Measurements from ENCODE around the gene JSRP1.

JSRP1 gene

DNA sequence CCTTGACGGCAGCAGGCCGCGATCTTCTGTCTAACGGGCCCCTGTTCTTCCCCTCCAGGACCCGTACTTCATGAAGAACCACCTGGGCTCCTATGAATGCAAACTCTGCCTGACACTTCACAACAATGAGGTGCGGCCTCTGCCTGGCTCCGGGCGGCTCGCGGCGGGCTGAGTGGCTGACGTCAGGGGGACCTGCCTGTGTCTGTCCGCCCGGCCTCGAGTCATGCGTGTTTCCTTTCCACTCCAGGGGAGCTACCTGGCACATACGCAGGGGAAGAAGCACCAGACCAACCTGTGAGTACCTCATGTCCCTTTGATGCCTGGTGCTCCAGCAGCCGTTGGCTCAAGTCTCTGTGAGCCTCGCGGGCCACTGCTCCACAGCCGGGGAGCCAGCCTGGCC lies 11.7 kb downstream of the JSRP1 start:
- TF ChIP-seq CTBP1 (IDR thresholded peaks at IDR 0.05; ENCODE audit: borderline replicate concordance) (no peak), FOXM1 (IDR thresholded peaks at IDR 0.05; ENCODE audit: borderline replicate concordance) (no peak), BHLHE40 (IDR thresholded peaks at IDR 0.05; ENCODE audit: borderline replicate concordance) (no peak), LEF1 (IDR thresholded peaks at IDR 0.05; ENCODE audit: borderline replicate concordance) (no peak), ZNF384 (IDR thresholded peaks at IDR 0.05) (no peak), ARNT (IDR thresholded peaks at IDR 0.05) (no peak), FOXA1 (IDR thresholded peaks at IDR 0.05) (no peak), SP1 (IDR thresholded peaks at IDR 0.05) (no peak), FOXK2 (IDR thresholded peaks at IDR 0.05) (no peak), ELF4 (IDR thresholded peaks at IDR 0.05) (no peak), HDGF (IDR thresholded peaks at IDR 0.05; ENCODE audit: borderline replicate concordance) (no peak), SUZ12 (IDR thresholded peaks at IDR 0.05) (no peak), L3MBTL2 (conservative IDR thresholded peaks at IDR 0.05) (no peak), NFRKB (IDR thresholded peaks at IDR 0.05) (no peak), TARDBP (IDR thresholded peaks at IDR 0.05) (no peak)
- TF ChIP-seq, protein P1, sequence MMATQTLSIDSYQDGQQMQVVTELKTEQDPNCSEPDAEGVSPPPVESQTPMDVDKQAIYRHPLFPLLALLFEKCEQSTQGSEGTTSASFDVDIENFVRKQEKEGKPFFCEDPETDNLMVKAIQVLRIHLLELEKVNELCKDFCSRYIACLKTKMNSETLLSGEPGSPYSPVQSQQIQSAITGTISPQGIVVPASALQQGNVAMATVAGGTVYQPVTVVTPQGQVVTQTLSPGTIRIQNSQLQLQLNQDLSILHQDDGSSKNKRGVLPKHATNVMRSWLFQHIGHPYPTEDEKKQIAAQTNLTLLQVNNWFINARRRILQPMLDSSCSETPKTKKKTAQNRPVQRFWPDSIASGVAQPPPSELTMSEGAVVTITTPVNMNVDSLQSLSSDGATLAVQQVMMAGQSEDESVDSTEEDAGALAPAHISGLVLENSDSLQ (IDR thresholded peaks at IDR 0.05): no peak
- CTCF ChIA-PET: no interaction called here
- POLR2A ChIA-PET: interaction anchor here (1.2 kb wide), 1 partner anchor 10 kb away, joined by 3 read pairs; no protein-coding TSS in a partner anchor

DNA sequence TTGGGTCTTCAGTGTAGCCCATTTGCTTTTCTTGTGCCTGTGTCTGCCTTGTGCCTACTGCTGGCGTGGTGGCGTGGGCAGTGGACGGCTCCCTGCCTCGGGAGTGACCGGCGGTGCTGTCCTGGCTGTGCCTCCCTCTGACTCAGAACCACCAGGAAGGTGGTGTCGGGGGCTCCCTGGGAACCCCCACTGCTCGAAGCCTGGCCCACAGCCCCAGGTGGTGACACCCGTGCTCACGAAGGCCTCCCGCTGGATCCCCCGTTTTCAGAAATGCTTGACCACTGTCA lies 12.1 kb downstream of the JSRP1 start:
- ChIA-PET CTCF (no interaction called here), POLR2A (no interaction called here)
- TF ChIP-seq ZNF384 (IDR thresholded peaks at IDR 0.05) (no peak), CTBP1 (IDR thresholded peaks at IDR 0.05; ENCODE audit: borderline replicate concordance) (no peak), NFRKB (IDR thresholded peaks at IDR 0.05) (no peak), LEF1 (IDR thresholded peaks at IDR 0.05; ENCODE audit: borderline replicate concordance) (no peak), HDGF (IDR thresholded peaks at IDR 0.05; ENCODE audit: borderline replicate concordance) (no peak), SP1 (IDR thresholded peaks at IDR 0.05) (no peak), SUZ12 (IDR thresholded peaks at IDR 0.05) (no peak)
- DNase-seq (ENCODE audit: extremely low spot score): no peak

More for the DNA sequence above, 11.7 kb downstream of the JSRP1 start:
- no peak for DNase-seq (ENCODE audit: extremely low spot score)

DNA sequence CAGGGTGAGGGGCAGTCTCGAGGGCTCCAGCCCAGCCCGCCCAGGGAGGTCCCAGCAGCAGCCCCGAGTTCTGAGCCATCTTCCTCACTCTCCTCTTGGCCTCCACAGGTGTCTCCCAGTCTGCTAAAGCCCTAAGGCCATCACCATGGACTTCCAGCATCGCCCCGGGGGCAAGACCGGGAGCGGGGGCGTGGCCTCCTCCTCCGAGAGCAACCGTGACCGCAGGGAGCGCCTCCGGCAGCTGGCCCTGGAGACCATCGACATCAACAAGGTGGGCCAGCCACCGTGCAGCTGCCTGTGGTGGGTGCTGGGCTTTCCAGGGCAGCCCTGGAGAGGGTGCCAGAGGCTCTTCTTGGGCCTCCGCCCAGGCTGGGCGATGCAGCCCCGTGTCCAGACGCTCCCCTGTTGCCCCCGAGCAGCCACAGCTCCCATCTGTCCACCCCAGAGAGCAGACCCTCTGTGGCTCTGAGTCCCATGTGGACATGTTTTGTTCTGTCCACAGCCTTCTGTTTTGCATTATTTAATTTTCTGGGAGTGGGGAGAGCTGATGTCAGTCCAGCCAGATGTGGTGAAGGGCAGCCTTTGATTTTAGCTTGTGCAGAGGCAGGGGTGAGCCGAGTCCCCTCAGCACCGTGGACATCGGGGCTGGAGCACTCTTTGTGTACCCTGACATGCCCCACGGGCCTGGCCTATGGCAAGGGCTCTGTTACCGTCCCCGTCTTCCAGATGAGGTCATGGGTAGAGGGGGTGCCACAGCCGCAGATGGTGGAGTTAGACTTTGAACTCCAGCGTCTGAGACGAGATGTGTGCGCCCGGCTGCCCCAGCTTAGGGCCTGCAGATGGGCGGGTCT lies 12.7 kb downstream of the JSRP1 start:
- DNase-seq (ENCODE audit: extremely low spot score): no peak
- POLR2A ChIA-PET: no interaction called here
- CTCF ChIA-PET: no interaction called here
- no peak for TF ChIP-seq SP1 (IDR thresholded peaks at IDR 0.05)
- TF ChIP-seq BHLHE40 (IDR thresholded peaks at IDR 0.05; ENCODE audit: borderline replicate concordance): no peak
- TF ChIP-seq ARNT (IDR thresholded peaks at IDR 0.05): no peak
- TF ChIP-seq HDGF (IDR thresholded peaks at IDR 0.05; ENCODE audit: borderline replicate concordance): no peak
- TF ChIP-seq, protein P1 (IDR thresholded peaks at IDR 0.05): no peak
- no peak for TF ChIP-seq SUZ12 (IDR thresholded peaks at IDR 0.05)
- TF ChIP-seq FOXA1 (IDR thresholded peaks at IDR 0.05): no peak
- no peak for TF ChIP-seq LEF1 (IDR thresholded peaks at IDR 0.05; ENCODE audit: borderline replicate concordance)
- TF ChIP-seq L3MBTL2 (conservative IDR thresholded peaks at IDR 0.05): no peak
- no peak for TF ChIP-seq FOXK2 (IDR thresholded peaks at IDR 0.05)
- TF ChIP-seq FOXM1 (IDR thresholded peaks at IDR 0.05; ENCODE audit: borderline replicate concordance): no peak
- no peak for TF ChIP-seq ZNF384 (IDR thresholded peaks at IDR 0.05)
- TF ChIP-seq NFRKB (IDR thresholded peaks at IDR 0.05): no peak
- no peak for TF ChIP-seq CTBP1 (IDR thresholded peaks at IDR 0.05; ENCODE audit: borderline replicate concordance)
- no peak for TF ChIP-seq ELF4 (IDR thresholded peaks at IDR 0.05)
- TF ChIP-seq TARDBP (IDR thresholded peaks at IDR 0.05): no peak

DNA sequence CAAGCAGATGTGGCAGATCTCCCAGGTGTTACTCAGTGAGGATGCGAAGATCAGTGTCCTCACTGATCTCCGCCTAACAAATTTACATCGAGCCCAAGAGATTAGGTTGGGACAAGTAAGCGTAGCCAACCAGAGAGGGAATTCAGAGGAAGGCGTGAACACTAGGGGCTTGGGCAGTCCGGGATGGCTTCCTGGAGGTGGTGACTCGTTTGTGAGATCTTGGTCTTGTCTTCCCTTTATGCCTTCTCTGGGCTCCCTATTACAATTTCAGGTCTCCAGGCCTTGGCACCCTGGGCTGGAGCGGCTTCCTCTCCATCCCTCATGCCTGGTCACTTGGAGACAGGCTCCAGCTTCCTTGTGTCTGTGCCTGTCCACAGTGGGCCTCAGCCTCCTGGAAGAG lies 13.4 kb downstream of the JSRP1 start:
- POLR2A ChIA-PET: no interaction called here
- CTCF ChIA-PET: interaction anchor here (1.1 kb wide), 1 partner anchor 10 kb away, joined by 5 read pairs; no protein-coding TSS in a partner anchor
- TF ChIP-seq HDGF (IDR thresholded peaks at IDR 0.05; ENCODE audit: borderline replicate concordance): no peak
- no peak for TF ChIP-seq NFRKB (IDR thresholded peaks at IDR 0.05)
- no peak for TF ChIP-seq FOXM1 (IDR thresholded peaks at IDR 0.05; ENCODE audit: borderline replicate concordance)
- no peak for TF ChIP-seq L3MBTL2 (conservative IDR thresholded peaks at IDR 0.05)
- no peak for TF ChIP-seq TARDBP (IDR thresholded peaks at IDR 0.05)
- TF ChIP-seq LEF1 (IDR thresholded peaks at IDR 0.05; ENCODE audit: borderline replicate concordance): no peak
- no peak for TF ChIP-seq SUZ12 (IDR thresholded peaks at IDR 0.05)
- no peak for TF ChIP-seq BHLHE40 (IDR thresholded peaks at IDR 0.05; ENCODE audit: borderline replicate concordance)
- TF ChIP-seq FOXK2 (IDR thresholded peaks at IDR 0.05): no peak
- no peak for TF ChIP-seq CTBP1 (IDR thresholded peaks at IDR 0.05; ENCODE audit: borderline replicate concordance)
- no peak for TF ChIP-seq SP1 (IDR thresholded peaks at IDR 0.05)
- TF ChIP-seq ELF4 (IDR thresholded peaks at IDR 0.05): no peak
- TF ChIP-seq, protein P1 (IDR thresholded peaks at IDR 0.05): no peak
- no peak for TF ChIP-seq ARNT (IDR thresholded peaks at IDR 0.05)
- no peak for TF ChIP-seq FOXA1 (IDR thresholded peaks at IDR 0.05)
- TF ChIP-seq ZNF384 (IDR thresholded peaks at IDR 0.05): no peak
- DNase-seq (ENCODE audit: extremely low spot score): no peak

DNA sequence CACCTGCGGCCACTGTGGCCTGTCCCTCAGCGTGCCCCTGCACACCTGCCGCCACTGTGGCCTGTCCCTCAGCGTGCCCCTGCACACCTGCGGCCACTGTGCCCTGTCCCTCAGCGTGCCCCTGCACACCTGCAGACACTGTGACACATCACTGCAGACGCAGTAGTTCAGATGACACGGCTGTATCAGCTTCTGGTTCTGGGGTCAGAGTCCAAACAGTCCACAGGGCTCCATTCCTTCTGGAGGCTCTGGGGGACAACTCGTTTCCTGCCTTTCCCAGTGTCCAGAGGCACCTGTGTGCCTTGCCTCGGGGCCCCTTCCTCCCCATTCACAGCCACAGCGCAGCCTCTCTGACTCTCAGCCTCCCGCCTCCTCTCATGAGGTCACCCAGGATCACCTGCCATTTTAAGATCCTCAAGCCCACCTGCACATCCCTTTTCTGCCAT lies 14.1 kb downstream of the JSRP1 start:
- TF ChIP-seq SP1 (IDR thresholded peaks at IDR 0.05) (no peak), LEF1 (IDR thresholded peaks at IDR 0.05; ENCODE audit: borderline replicate concordance) (no peak), BHLHE40 (IDR thresholded peaks at IDR 0.05; ENCODE audit: borderline replicate concordance) (no peak), FOXA1 (IDR thresholded peaks at IDR 0.05) (no peak), ELF4 (IDR thresholded peaks at IDR 0.05) (no peak), TARDBP (IDR thresholded peaks at IDR 0.05) (no peak), FOXM1 (IDR thresholded peaks at IDR 0.05; ENCODE audit: borderline replicate concordance) (no peak), NFRKB (IDR thresholded peaks at IDR 0.05) (no peak), CTBP1 (IDR thresholded peaks at IDR 0.05; ENCODE audit: borderline replicate concordance) (no peak), FOXK2 (IDR thresholded peaks at IDR 0.05) (no peak), ZNF384 (IDR thresholded peaks at IDR 0.05) (no peak), L3MBTL2 (conservative IDR thresholded peaks at IDR 0.05) (no peak), ARNT (IDR thresholded peaks at IDR 0.05) (no peak), HDGF (IDR thresholded peaks at IDR 0.05; ENCODE audit: borderline replicate concordance) (no peak), SUZ12 (IDR thresholded peaks at IDR 0.05) (no peak)
- TF ChIP-seq, protein P1 (IDR thresholded peaks at IDR 0.05): no peak
- DNase-seq (ENCODE audit: extremely low spot score): no peak
- CTCF ChIA-PET: interaction anchor here (1.1 kb wide), 1 partner anchor 11 kb away, joined by 5 read pairs; no protein-coding TSS in a partner anchor
- POLR2A ChIA-PET: no interaction called here

All from HEK293T (cell line).